Measurements from ENCODE around the gene JMJD6.
A peak's percentile ranks its signal among the peaks of the same experiment; 100 is the strongest.

JMJD6 gene

GRCh38 chr17:76738468-76738850 lies 12.1 kb upstream of the JMJD6 start:
- Histone ChIP-seq H3K27me3 (replicated peaks) (no peaks in the 10 kb centered on the region), H3K27ac (peak overlapping the region; percentile 92), H3K4me3 (ENCODE audit: low read depth, low read length) (peak overlapping the region; percentile 84), H3K36me3 (replicated peaks) (peaks cover 27% of the 10 kb centered on the region)
- in situ Hi-C loops (cut with HindIII; ENCODE audit: low pct_ligation_motif_present, low sequenced_read_pairs), result no loop called here
- TF ChIP-seq CTCF (IDR thresholded peaks at IDR 0.05; ENCODE audit: low read depth, low read length, missing control alignments), result no peak
- DNase-seq, result no peak

- in situ Hi-C loops (cut with HindIII; ENCODE audit: low pct_ligation_motif_present, low sequenced_read_pairs), result no loop called here
- TF ChIP-seq CTCF (IDR thresholded peaks at IDR 0.05; ENCODE audit: low read depth, low read length, missing control alignments), result no peak
- H3K27ac ChIP-seq, result peak within 1 kb of the TSS; percentile 92
- peaks cover 32% of the 10 kb centered on the region for H3K36me3 ChIP-seq (replicated peaks)
- peak; percentile 85 for DNase-seq
- peak within 1 kb of the TSS; percentile 84 for H3K4me3 ChIP-seq (ENCODE audit: low read depth, low read length)
- no peaks in the 10 kb centered on the region for H3K27me3 ChIP-seq (replicated peaks)
Observed at GRCh38 chr17:76737676-76738467, 11.5 kb upstream of the JMJD6 start, which contains the start of gene MFSD11. TSS of gene MFSD11 (plus strand) at chr17:76738119. CDS start at chr17:76738353, 234 bp downstream.

GRCh38 chr17:76737082-76737675 lies 10.8 kb upstream of the JMJD6 start, which contains the start of gene SRSF2:
TSS of gene SRSF2 (minus strand) at chr17:76737331. CDS start at chr17:76737160, 171 bp downstream.
- Histone ChIP-seq H3K27me3 (replicated peaks) (no peaks in the 10 kb centered on the region), H3K36me3 (replicated peaks) (peaks cover 39% of the 10 kb centered on the region), H3K4me3 (ENCODE audit: low read depth, low read length) (peak within 1 kb of the TSS; percentile 84), H3K27ac (peak within 1 kb of the TSS; percentile 92)
- no peak for TF ChIP-seq CTCF (IDR thresholded peaks at IDR 0.05; ENCODE audit: low read depth, low read length, missing control alignments)
- in situ Hi-C loops (cut with HindIII; ENCODE audit: low pct_ligation_motif_present, low sequenced_read_pairs), result no loop called here
- DNase-seq, result peak; percentile 95

GRCh38 chr17:76736349-76737081 lies 10.1 kb upstream of the JMJD6 start:
- Histone ChIP-seq H3K4me3 (ENCODE audit: low read depth, low read length) (peak overlapping the region; percentile 80), H3K27ac (peak overlapping the region; percentile 78), H3K36me3 (replicated peaks) (peaks cover 44% of the 10 kb centered on the region), H3K27me3 (replicated peaks) (no peaks in the 10 kb centered on the region)
- peak; percentile 57 for DNase-seq
- in situ Hi-C loops (cut with HindIII; ENCODE audit: low pct_ligation_motif_present, low sequenced_read_pairs), result no loop called here
- peak; percentile 24 for TF ChIP-seq CTCF (IDR thresholded peaks at IDR 0.05; ENCODE audit: low read depth, low read length, missing control alignments)

- Histone ChIP-seq H3K27me3 (replicated peaks) (no peaks in the 10 kb centered on the region), H3K36me3 (replicated peaks) (peaks cover 48% of the 10 kb centered on the region), H3K4me3 (ENCODE audit: low read depth, low read length) (peak overlapping the region; percentile 80), H3K27ac (peak overlapping the region; percentile 78)
- in situ Hi-C loops (cut with HindIII; ENCODE audit: low pct_ligation_motif_present, low sequenced_read_pairs), result no loop called here
- DNase-seq, result no peak
- TF ChIP-seq CTCF (IDR thresholded peaks at IDR 0.05; ENCODE audit: low read depth, low read length, missing control alignments), result no peak
Observed at GRCh38 chr17:76735586-76736348, 9.4 kb upstream of the JMJD6 start.
